NCI-H2227 (cell line): ENCODE results near the gene CCDC34.

Experiments
- DNase-seq: peaks from one replicate; lab custom pipeline; 2025; ENCODE audit not compliant: unreplicated experiment; lab: John Stamatoyannopoulos, UW

Gene CCDC34, protein sequence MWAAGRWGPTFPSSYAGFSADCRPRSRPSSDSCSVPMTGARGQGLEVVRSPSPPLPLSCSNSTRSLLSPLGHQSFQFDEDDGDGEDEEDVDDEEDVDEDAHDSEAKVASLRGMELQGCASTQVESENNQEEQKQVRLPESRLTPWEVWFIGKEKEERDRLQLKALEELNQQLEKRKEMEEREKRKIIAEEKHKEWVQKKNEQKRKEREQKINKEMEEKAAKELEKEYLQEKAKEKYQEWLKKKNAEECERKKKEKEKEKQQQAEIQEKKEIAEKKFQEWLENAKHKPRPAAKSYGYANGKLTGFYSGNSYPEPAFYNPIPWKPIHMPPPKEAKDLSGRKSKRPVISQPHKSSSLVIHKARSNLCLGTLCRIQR

DNA sequence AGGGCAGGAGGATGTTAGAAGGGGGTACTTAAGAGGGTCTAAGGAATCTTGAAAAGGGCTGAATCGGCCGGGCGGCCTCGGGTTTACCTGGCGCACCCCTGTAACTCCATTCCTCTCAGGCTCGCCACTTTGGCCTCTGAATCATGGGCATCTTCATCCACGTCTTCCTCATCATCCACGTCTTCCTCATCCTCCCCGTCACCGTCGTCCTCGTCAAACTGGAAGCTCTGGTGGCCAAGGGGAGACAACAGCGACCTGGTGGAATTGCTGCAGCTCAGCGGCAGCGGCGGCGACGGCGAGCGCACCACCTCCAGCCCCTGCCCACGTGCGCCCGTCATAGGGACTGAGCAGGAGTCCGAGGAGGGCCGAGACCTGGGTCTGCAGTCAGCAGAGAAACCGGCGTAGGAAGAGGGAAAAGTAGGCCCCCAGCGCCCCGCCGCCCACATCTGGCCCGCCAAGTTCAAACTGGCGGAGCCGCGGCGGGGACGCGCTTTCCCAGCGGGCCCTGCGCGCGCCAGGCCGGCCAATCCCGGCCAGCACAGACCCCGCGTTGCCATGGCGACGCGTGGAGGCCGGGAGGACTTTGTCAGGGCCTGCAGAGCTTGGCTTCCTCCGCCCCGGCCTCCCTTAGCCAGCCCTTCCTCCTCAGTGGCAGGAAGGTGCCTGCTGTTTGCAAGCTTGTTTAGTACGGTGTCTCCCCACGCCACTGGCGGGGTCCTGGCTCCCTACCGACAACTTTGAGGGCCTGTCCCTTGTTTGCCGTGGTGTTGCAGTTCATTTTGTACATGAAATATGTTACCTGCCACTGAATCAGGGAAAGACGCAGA lies at the start of gene CCDC34:
Gene CCDC34 (minus strand): TSS at position 467 of the 827 bp plus-strand sequence. CDS start 21 bp downstream, at position 446.
- peak; percentile 98 for DNase-seq

DNA sequence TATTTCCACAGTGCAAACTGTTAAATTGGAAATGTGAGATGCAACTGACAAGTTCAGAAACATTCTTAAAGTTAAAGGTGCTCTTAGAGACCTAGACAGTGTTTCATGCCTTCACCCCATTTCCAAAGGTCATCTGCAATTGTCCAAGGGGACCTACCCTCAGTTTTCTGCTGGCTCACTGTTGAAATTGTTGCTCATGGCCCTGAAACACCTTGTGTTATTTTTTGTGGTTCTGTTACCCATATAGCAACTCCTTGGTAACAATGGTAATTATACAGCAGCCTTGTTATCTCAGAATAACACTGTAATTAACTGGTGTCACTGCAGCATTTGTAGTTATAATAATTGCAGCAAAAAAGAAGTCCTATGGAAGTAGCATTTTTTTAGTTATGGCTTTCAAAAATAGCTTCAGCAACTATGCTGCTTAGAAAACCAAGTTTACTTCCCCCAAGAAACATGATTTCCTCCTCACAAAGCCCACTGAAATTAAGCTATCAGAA lies 49.2 kb upstream of the CCDC34 start:
- DNase-seq: peak; percentile 24

DNA sequence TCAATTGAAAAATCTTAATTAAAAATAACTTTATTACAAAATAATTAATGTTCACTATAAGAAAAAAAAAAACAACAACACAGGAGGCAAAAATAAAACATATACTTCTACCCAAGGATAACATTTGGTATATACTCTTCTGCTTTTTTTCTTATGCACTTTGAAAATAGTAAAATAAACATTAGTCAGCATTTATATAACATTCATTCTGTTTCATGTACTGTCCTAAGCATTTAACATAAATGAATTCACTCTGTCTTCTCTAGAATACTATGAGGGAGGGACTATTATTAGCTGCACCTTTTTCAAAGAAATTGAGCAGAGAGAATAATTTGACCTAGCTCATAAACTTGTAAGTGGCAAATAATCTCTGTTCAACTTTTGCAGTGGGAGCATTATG lies 48.3 kb upstream of the CCDC34 start:
- no peak for DNase-seq

DNA sequence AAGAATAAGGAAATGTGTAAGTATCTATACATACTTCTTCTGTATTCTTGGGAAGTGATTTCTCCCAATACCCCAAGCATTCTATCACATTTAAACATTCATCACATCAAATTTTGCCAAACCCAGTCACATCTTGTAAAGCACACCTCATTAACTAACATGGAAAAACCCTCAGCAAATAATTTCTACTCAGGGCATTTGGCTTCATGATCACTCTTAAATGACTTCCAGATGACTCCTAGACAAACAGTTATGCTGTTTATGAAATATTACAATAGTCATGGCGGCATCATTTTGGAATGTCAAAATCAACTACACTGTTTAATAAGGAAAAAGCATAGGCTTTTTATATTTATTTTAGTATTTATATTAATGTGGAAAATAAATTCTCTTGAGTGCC lies 47.3 kb upstream of the CCDC34 start:
- no peak for DNase-seq

DNA sequence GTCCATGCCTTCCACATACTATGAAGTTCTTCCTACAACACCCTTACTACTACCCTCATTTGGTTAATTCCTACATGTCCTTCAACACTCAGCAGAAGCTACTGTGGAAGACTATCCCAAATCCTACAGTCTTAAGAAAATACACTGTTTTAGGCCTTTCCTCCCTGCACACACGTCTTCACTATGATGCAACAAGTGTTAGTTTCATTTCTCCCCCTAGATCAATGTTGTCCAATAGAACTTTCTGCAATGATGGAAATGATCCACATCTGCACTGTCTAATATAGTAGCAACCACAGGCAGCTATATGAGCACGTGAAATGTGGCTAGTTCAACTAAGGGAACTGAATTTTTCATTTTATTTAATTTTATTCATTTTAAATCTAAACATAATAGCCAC lies 46.7 kb upstream of the CCDC34 start:
- DNase-seq: no peak

DNA sequence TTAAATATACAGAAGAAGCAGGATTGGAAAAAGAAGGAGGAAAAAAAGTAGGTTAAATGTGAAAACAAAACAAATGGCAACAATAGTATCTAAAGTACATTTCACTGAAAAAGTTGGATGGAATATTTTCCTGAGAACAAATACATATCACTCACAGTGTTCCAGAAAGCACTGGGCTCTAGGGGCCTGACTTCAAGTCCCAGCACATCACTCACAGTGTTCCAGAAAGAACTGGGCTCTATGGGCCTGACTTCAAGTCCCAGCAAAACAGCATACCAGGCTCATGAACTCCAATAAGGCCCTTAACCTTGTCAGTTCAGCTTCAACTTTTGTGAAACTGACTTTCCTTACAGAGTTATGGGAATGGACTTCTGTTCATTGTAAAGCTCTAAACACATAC lies 46.0 kb upstream of the CCDC34 start:
- no peak for DNase-seq

DNA sequence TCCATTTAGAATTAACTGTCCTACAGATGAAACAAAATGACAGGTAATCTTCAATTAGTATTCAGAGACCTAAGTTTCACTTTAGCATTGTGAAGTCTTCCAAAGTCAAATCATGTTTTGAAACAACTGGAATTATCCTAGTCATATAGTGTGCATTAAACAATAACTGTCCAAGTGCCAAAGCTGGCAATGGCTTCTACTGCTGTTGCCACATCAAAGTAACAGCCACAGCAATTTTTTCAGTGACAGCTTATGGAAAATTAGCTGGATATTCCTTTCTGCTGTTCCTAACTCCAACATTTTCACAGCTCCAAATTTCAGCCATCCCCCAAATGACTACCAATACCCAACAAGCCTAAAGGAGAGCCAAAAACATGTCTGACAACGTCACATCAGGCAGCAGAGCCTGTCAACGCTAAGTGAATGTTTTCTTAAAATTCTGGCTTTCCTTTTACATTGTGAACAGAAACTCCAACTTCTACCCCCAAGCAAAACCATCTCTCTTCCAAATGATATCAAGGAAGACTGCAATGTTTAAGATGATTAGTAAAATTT lies 45.3 kb upstream of the CCDC34 start:
- DNase-seq: no peak

DNA sequence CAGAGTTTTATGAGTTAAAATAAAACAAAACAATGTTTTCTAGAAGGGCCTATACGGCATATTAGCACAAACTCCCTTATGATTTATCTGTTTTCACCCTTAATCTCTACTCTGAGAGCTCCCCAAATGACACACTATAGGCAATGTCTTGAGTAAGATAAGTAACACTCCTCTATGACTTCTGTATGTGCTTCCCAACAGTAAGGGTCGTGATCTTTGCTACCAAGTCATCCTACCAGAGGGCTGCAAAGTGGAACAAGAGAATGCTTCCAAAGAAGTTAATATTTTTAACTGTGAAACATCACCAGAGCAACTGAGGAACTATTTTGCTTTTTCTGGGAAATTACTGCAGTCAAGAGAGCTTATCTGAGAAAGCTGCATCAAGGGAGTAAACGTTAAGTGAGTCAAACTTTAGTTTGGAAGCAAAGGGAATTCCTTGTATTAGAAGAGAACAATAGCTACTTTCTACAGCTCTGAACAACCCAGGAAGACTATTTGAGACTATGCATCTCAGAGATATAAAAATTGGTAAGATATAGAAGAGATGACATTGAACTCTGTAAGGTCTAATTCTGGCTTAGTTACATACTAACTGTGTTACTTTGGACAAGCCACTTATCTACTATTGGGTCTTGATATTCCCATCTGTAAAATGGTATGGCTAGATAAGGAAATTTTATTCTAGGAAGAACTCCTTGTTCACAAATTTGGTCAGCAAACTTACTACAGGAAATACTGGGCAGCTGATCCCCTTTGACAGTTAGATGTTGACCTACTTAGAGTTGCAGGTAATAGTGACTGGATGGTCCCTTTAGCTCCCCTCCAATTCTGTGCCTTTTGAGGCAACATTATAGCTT lies 43.7 kb upstream of the CCDC34 start:
- DNase-seq: no peak

DNA sequence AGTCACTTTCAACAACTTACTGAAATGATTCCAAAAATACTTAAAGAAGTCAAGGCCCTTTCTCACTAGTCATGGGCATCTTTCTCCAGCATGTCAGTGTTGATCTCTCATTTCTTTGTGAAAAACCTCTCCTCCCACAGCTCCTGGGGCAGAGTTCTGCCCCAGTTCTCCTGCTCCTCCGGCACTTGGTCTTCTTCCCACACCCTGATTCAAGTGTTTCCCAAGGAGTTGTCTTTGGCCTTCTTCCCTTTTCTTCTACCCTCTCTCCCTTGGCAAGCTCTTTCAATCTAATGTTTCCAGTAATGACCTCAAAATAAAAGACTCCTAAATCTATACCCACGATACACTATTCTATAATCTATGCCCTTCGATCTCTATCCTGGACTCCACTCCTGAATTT lies 42.1 kb upstream of the CCDC34 start:
- no peak for DNase-seq

DNA sequence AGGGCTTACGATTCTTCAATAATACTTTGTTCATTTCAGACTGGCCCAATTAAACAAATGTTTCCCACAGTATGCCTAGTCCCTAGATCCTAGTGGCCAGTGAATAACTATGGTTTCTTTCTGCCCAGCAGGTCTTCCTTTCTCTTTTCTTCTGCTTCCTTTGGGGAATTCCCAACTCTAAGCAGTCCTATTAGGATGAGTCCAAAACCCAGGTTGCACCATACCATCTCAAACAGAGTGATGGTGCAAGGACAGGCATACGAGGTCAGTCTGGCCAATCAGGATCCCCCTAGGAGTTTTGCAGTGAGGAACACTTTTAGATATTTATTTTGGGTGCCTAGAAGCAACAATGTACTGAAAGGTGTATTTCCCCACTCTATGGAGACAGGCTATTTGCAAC lies 41.4 kb upstream of the CCDC34 start:
- DNase-seq: no peak

DNA sequence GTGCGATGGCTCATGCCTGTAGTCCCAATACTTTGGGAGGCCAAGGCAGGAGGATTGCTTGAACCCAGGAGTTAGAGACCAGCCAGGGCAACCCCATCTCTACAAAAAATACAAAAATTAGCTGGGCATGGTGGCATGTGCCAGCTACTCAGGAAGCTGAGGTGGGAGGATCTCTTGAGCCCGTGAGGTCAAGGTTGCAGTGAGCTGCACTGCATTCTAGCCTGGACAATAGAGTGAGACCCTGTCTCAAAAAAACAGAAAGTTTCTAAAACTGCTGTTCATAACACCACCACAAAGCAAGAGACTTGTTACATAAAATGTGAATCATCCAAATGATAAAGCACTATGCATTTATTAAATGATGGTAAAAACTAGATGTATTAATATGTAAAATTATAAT lies 40.2 kb upstream of the CCDC34 start:
- no peak for DNase-seq

DNA sequence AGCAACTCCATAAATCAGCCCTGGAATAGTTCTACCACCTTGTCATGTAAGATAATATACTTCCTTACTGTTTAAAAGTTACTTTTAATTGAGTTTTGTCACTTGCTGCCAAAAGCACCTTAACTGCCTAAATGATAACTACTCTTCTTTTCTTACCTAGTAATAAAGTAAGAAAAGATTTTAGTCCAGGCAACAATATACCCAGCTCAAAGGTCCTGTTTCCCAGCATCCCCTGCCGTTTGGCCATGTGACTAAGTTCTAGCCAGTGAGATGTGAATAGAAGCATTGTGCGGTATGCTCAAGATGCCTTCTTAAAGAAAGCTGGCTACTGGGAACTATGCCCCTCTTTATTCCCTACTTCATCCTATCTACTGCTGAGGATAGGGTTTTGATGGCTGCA lies 39.4 kb upstream of the CCDC34 start:
- no peak for DNase-seq

DNA sequence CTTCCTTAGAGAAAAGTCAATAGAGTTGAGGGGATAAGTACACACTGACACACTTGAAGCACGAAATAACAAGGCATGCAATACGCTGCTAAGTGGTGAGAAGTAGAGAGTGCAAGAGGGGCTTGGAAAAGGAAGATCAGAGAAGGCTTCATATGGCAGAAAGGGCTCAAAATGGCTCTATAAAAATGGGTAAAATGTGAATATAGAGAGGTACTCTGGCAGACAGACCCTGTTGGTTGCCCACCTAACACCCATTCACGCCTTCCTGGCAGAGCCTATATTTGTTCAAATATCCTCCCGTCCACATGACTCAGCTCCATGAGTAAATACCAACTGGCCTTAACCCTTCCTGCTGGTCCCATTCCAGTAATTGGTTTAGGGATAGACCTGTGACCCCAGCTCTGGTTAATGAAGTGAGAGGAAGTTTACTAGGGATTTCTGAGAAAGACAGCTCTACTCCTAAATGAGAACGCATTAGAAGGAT lies 38.9 kb upstream of the CCDC34 start:
- DNase-seq: no peak

DNA sequence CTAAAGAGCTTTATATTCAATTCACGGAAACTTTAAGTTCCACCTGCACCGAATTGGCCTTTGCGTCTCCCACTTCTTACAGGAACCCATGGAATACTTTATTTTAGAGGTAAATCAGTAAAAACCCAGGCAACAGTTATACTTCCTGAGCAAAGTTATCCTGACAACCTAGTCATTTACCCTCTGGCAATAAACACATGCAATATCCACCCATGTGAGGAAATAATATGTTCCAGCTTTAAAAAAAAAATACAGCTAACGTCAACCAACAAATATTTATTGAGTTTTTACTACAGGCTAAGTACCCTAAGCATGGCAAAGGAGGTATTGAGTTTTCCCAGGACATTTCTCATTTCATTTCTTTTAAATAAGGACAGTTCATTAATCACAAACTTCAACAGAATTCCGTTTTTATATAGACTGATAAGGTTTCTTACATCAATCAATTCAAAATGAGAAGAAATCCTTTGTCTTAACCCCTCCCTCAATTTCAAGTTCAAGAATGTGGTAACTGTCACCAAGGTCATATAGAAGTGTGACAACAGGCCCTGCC lies 38.3 kb upstream of the CCDC34 start:
- no peak for DNase-seq

DNA sequence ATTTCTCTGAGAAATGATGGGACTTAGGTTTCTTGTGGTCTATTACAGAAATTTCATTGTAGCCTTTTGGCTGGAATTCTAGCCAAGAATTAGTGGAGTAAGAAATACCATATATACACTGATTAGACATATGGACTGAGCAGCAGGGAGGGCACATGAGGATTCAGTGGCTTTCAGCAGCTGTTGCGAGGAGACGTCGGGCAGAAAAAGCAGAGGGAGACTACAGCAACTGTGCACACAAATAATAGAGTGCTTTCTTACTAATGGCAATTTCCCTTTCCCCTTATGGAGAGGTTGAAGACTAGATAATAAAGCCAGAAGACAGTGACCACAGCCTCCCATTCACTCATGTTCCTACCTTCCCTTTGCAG lies 35.4 kb upstream of the CCDC34 start:
- peak; percentile 17 for DNase-seq

DNA sequence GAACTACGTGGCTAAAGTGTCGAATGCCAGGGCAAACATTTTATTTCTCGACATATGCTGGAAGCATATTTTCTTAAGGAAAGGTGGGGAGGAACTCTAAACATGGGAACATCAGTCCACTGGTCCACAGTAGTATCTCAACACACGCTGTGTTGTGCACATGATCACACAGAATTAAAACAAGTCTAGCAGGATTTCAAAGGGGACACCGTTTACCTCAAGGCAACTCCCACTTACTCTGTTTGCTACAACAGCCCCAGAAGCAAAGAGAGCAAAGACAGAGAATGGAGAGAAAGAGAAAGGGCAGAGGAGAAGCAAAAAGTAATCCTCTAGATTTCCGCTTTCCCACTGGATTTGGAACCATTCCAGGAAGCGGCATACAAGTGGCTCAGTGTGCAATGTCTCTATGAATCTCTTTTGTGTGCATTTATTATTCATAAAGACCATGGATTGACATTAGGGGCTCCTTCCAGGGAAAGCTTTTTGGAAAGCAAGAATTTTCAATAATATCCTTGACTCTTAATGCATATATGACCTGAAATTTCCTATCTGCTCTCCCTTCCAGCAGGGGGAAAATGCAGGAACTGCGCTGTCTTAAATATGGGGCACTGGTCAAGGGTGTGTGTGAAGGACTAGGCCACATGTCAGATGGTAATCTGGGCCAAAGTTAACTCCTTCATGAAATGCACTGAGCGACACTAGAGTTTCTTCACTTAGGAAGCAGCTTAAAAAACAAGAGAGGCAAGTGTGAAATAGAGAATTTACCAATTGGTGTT lies 34.8 kb upstream of the CCDC34 start:
- DNase-seq: peak; percentile 42

DNA sequence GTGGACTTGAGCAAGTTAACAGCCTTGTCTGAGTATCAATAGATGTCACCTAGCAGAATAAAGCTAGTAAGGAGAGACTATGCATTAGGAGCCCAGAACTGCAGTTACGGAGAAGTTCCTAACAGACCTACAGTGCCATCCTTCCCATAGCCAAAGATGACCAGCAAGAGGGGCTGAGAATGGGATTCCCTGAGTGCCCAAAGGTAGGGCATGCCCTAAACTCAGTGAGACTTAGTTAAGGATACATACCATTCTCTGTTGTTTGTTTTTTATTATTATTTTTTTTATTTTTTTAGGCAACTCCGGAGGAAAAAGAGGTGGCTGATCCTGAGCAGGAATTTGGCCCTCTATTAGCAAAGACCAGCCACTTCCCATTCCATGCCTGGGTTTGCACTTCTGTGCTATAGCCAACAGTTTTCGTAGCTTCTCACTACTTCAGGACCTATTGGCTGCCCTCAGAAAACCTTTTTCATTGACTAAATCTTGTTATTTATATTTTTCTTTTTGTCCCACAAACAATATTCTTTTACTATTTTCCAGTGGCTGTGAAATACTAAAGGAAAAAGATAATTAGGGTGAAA lies 33.3 kb upstream of the CCDC34 start:
- DNase-seq: no peak

DNA sequence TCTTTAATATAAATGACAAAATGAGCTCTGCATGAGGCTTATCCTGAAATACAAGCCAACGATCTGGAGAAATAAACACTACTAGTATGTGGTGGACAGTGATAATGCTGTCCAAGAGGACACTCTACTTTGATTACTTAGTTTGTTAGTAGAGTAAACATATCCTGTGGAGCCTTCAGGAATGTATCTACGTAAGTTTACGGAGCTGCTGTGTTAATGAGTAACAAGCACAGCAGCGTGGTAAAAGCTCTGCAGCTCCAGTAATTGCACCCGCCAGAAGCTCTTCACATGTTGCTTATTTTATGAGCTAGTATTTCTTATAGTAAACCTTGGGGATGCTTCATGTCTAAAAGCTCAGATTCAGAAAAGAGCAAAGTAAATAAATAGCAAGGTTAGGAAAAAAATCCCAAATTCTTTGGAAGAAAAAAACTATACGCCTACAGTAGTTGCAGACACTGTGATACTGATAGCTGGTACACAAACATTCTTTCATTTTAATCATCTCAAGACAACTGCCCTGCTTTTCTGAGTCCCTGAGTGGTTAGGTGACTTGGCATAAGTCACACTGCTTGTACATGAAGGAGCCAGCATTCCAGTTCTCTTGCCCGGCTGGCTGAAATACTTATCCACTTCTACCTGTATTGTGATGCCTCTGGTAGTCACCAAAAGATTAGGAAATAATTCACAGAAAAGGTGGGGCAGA lies 32.7 kb upstream of the CCDC34 start:
- peak; percentile 22 for DNase-seq

DNA sequence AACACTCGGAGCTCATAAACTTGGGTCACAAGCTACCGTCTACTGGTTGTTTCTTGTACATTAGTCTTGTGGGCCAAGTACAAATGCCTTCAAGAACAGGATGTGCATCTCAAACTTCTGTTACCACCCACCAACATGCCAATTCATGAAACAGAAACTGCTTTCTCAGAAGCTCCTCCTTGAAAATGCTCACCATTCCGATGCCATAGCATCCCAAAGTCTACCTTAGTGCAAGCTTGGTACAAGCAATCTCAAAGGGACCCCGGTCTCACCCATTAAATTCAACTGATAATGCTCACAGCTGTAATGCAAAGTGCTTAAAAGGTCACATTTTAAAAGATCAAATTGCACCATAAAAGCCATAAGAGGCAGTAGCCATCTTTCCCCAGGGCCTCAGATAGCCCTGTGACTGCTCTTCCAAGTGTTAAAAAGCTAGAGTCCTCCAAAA lies 31.8 kb upstream of the CCDC34 start:
- no peak for DNase-seq
